C4-2B (cell line): Measurements from ENCODE around the gene NDUFA3.

Experiments used
- H3K27ac ChIP-seq: fragments of 450-650 bp; 2 replicates; pipeline ENCODE4 v1.5.1; 2017
- ZFX ChIP-seq: fragments of 450-650 bp; IDR thresholded peaks from 2 replicates; pipeline ENCODE4 v1.6.1; 2017
- TF ChIP-seq, protein P1 (sequence below): fragments of 450-650 bp; conservative IDR thresholded peaks from 2 replicates; pipeline ENCODE4 v1.5.1; 2017; ENCODE audit warnings: mild to moderate bottlenecking

Gene NDUFA3

DNA sequence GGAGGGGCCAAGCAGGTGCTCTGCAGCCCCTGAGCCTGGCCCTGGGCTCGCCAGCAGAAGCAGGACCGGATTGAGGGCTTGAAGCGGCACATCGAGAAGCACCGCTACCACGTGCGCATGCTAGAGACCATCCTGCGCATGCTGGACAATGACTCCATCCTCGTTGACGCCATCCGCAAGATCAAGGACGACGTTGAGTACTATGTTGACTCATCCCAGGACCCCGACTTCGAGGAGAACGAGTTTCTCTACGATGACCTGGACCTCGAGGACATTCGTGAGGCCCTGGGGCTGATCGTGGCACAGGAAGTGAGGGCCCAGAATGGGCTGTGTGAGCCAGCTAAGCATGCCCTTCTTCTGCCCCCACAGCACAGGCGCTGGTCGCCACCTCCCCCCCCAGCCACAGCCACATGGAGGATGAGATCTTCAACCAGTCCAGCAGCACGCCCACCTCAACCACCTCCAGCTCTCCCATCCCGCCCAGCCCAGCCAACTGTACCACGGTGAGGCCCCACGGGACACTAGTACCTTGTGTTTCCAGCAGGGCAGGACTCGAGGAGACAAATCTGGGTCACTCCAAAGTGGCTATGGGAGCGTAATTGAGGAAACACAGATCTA, 43.0 kb downstream of the NDUFA3 start:
- TF ChIP-seq, protein P1, sequence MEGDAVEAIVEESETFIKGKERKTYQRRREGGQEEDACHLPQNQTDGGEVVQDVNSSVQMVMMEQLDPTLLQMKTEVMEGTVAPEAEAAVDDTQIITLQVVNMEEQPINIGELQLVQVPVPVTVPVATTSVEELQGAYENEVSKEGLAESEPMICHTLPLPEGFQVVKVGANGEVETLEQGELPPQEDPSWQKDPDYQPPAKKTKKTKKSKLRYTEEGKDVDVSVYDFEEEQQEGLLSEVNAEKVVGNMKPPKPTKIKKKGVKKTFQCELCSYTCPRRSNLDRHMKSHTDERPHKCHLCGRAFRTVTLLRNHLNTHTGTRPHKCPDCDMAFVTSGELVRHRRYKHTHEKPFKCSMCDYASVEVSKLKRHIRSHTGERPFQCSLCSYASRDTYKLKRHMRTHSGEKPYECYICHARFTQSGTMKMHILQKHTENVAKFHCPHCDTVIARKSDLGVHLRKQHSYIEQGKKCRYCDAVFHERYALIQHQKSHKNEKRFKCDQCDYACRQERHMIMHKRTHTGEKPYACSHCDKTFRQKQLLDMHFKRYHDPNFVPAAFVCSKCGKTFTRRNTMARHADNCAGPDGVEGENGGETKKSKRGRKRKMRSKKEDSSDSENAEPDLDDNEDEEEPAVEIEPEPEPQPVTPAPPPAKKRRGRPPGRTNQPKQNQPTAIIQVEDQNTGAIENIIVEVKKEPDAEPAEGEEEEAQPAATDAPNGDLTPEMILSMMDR: no peak
- TF ChIP-seq ZFX: no peak

DNA sequence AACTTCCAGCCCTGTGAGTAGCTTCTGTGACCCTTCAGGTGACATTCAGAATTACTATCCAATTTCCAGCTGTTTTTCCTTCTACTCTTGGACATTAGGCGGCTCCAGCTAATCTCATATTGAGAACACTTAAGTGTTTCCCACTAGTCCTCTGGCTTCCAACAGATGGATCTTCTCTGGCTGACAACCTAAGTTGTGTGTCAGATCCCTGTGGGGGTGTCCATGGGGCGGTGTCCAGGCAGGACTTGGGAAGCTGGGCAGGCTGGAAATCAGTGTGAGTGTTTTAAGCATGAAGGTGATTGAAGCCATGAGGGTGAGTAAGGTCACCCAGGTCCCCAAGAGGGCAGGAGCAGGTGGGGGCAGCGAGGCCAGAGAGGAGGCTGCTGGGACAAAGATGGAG, 45.0 kb downstream of the NDUFA3 start:
- H3K27ac ChIP-seq: no peak overlapping the region
- TF ChIP-seq, protein P1: no peak
- TF ChIP-seq ZFX: no peak

More for the DNA sequence above, 43.0 kb downstream of the NDUFA3 start:
- H3K27ac ChIP-seq: no peak overlapping the region

DNA sequence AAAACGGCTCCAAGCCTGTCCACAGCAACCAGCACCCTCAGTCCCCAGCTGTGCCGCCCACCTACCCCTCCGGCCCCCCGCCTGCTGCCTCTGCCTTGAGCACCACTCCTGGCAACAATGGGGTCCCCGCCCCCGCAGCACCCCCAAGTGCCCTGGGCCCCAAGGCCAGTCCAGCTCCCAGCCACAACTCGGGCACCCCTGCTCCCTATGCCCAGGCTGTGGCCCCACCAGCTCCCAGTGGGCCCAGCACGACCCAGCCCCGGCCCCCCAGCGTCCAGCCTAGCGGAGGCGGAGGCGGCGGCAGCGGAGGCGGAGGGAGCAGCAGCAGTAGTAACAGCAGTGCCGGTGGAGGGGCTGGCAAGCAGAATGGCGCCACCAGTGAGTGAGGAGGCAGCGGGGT, 45.5 kb downstream of the NDUFA3 start:
- H3K27ac ChIP-seq: no peak overlapping the region
- TF ChIP-seq, protein P1: no peak
- no peak for TF ChIP-seq ZFX

DNA sequence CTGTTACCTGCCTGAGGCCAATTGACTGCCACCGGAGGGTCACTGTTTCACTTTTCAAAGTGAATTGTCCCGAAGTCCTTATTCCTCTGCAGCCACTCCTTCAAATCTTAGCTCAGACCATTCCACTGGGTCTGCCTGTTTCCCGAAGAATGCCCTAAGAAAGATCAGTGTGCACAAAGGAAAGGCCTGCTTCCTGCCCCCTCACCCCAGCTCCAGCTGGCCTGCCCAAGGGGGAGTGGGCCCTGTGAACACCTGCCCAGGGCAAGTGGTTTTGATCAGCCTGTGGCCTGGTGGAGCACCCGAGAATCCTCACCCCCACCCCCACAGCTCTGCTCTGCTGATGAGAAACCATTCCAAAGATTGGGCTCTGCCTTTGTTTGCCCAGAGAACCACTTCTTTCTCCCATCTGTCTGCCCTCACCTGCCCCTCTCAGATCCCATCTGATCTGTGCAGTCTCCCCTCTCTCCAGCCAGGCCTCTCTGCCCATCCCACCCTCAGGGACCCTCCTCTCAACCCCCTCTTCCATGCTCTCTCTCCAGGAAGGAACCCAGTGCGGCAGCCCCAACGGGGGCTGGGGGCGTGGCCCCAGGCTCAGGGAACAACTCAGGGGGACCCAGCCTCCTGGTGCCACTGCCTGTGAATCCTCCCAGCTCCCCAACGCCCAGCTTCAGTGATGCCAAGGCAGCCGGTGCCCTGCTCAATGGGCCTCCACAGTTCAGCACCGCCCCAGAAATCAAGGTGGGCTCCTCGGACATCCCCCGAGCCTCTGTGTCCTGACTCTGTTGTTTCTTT, 46.6 kb downstream of the NDUFA3 start:
- TF ChIP-seq, protein P1: no peak
- TF ChIP-seq ZFX: no peak
- no peak overlapping the region for H3K27ac ChIP-seq

DNA sequence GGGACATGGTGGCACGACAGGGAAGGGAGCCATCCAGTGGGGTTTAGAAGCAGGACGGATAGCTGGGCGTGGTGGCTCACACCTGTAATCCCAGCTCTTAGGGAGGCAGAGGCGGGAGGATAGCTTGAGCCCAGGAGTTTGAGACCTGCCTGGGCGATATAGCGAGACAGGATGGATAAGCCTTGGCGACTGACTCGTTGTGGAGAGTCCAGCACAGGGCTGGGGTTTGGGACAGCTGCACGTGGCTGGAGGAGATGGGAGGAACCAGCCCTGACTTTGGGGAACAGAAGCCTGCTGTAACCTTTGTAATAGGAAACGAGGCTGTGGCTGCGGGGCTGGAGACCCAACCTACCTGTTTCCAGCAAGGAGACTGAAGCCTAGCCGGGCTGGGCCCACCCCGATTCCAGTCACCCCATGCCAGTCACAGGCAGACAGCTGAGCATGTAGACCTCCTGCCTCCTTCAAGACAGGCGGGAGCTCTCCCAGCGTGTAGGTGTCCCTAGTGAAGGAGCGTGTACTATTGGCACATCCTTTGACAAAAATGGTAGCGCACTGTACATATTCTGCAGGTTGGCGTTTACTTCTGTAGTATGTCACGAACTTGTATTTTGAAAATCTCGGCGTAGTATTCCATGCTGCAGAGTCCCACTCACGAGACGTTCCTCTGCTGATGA, 48.8 kb downstream of the NDUFA3 start:
- H3K27ac ChIP-seq: no peak overlapping the region
- TF ChIP-seq ZFX: no peak
- TF ChIP-seq, protein P1: no peak

DNA sequence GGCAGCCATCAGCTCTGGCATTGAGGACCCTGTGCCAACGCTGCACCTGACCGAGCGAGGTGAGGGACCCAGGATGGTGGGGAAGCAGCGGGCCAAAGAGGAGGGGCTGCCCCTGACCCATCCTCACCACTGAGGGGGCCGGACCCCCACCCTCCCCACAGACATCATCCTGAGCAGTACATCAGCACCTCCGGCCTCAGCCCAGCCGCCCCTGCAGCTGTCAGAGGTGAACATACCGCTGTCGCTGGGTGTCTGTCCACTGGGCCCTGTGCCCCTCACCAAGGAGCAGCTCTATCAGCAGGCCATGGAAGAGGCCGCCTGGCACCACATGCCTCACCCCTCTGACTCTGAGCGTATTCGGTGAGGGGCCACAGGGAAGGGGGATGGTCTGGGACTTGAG, 49.6 kb downstream of the NDUFA3 start:
- no peak for TF ChIP-seq ZFX
- TF ChIP-seq, protein P1: no peak
- no peak overlapping the region for H3K27ac ChIP-seq
